Measurements from ENCODE around the gene NAALADL1. TPM values are rescaled to one million over a fixed set of nuclear protein-coding genes. Genes with fewer than 3 reads are reported as not detected.

NAALADL1 gene
- total and polyA plus RNA-seq, 7 donors: 8.8 to 73.1 (median 29.9) TPM

GRCh38 chr11:65063532-65063931 lies 5.2 kb upstream of the NAALADL1 start:
- 81 to 88% methylated on average over 3 of the region's 3 CpGs for WGBS, 2 donors
- TF ChIP-seq CTCF (IDR thresholded peaks at IDR 0.05) (no peak), POLR2A (IDR thresholded peaks at IDR 0.05) (no peak), EP300 (IDR thresholded peaks at IDR 0.05) (no peak), POLR2AphosphoS5 (IDR thresholded peaks at IDR 0.05) (no peak)
- DNase-seq: no peak
- Histone ChIP-seq H3K4me3 (no peak overlapping the region), H3K9me3 (no peaks in the 10 kb centered on the region), H3K27me3 (no peaks in the 10 kb centered on the region), H3K36me3 (no peaks in the 10 kb centered on the region), H3K27ac (no peak overlapping the region), H3K4me1 (no peaks in the 10 kb centered on the region)
- intact Hi-C loops (cut with DNase I): no loop called here

GRCh38 chr11:65060913-65061408 lies 2.6 kb upstream of the NAALADL1 start:
- TF ChIP-seq POLR2A (IDR thresholded peaks at IDR 0.05): no peak
- TF ChIP-seq EP300 (IDR thresholded peaks at IDR 0.05): no peak
- TF ChIP-seq CTCF (IDR thresholded peaks at IDR 0.05): no peak
- TF ChIP-seq POLR2AphosphoS5 (IDR thresholded peaks at IDR 0.05): no peak
- no peak overlapping the region for H3K4me3 ChIP-seq
- 80 to 86% methylated on average over 9 of the region's 9 CpGs for WGBS, 2 donors
- no peak for DNase-seq
- no peaks in the 10 kb centered on the region for H3K4me1 ChIP-seq
- no peak overlapping the region for H3K27ac ChIP-seq
- intact Hi-C loops (cut with DNase I): no loop called here
- no peaks in the 10 kb centered on the region for H3K9me3 ChIP-seq
- H3K36me3 ChIP-seq: no peaks in the 10 kb centered on the region
- no peaks in the 10 kb centered on the region for H3K27me3 ChIP-seq

- intact Hi-C loops (cut with DNase I): no loop called here
- no peak for DNase-seq
- H3K4me1 ChIP-seq: no peaks in the 10 kb centered on the region
- H3K36me3 ChIP-seq: no peaks in the 10 kb centered on the region
- no peak for TF ChIP-seq EP300 (IDR thresholded peaks at IDR 0.05)
- TF ChIP-seq CTCF (IDR thresholded peaks at IDR 0.05): no peak
- TF ChIP-seq POLR2AphosphoS5 (IDR thresholded peaks at IDR 0.05): no peak
- TF ChIP-seq POLR2A (IDR thresholded peaks at IDR 0.05): no peak
- H3K27ac ChIP-seq: no peak overlapping the region
- no peak overlapping the region for H3K4me3 ChIP-seq
- no peaks in the 10 kb centered on the region for H3K27me3 ChIP-seq
- no peaks in the 10 kb centered on the region for H3K9me3 ChIP-seq
- WGBS, 2 donors: 52 to 59% methylated on average over 10 of the region's 10 CpGs
Observed at GRCh38 chr11:65059959-65060824, 1.8 kb upstream of the NAALADL1 start.

- WGBS, 2 donors: 61 to 89% methylated on average over 3 of the region's 3 CpGs
- H3K36me3 ChIP-seq: no peaks in the 10 kb centered on the region
- no peaks in the 10 kb centered on the region for H3K27me3 ChIP-seq
- H3K4me3 ChIP-seq: no peak overlapping the region
- no peaks in the 10 kb centered on the region for H3K4me1 ChIP-seq
- DNase-seq: no peak
- H3K27ac ChIP-seq: no peak overlapping the region
- no peaks in the 10 kb centered on the region for H3K9me3 ChIP-seq
- TF ChIP-seq POLR2A (IDR thresholded peaks at IDR 0.05): no peak
- TF ChIP-seq EP300 (IDR thresholded peaks at IDR 0.05): no peak
- TF ChIP-seq CTCF (IDR thresholded peaks at IDR 0.05): no peak
- no peak for TF ChIP-seq POLR2AphosphoS5 (IDR thresholded peaks at IDR 0.05)
- intact Hi-C loops (cut with DNase I): no loop called here
Observed at GRCh38 chr11:65059523-65059922, 1.2 kb upstream of the NAALADL1 start.

All from sigmoid colon (tissue), 7 donors.